ENCODE results near the gene ZNF276.
"Not testable (repeated sequence)": the region's sequence is repeated elsewhere in the genome, so short reads cannot be mapped to it uniquely, and the experiment has no call there.

ZNF276 gene

DNA sequence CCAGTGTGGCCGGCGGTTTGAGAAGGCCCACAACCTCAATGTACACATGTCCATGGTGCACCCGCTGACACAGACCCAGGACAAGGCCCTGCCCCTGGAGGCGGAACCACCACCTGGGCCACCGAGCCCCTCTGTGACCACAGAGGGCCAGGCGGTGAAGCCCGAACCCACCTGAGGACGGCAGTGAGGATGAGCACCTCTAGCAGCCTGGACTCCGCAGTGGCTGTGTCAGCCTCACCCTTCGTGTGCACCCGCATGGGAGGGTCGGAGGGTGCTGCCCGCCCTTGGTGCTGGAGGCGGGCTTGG, 16.7 kb downstream of the ZNF276 start:
- DNase-seq (ENCODE audit: low spot score) = no peak

DNA sequence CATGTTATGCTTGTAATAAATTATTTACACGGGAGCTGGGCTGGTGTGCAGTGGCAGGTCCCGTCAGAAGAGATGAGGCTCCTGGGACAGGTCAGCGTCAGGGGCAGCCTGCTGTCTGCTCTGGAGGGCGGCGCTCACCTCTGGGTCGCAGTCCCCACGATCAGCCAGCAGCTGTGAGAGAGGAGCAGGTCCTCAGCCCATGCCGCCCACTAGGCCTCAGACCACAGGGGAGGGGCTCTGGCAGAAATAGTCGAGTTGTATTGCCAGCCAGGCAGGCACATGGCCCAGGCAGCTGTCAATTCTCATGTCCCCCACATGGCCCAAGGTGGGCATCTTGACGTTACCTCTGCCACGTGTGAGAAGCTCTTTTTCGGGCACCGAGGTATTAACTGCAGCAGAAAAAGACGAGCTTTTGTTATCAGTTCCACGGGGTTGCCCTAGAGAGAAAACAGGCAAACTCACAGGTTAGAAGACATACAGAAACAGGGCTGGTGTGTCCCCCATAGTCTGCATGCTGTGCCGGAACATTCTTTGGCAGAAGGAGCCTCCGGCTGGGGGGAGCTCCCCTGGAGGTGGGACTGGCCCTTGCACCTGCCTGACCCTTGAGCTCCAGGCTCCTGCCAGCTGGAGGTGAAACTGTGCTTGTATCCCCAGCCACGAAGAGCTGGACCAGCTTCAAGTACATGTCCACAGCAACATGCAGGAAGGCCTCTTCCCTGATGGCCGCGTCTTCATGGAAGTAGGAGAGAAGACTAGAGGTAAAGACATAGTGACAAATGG, 17.4 kb downstream of the ZNF276 start:
- DNase-seq (ENCODE audit: low spot score) = no peak

DNA sequence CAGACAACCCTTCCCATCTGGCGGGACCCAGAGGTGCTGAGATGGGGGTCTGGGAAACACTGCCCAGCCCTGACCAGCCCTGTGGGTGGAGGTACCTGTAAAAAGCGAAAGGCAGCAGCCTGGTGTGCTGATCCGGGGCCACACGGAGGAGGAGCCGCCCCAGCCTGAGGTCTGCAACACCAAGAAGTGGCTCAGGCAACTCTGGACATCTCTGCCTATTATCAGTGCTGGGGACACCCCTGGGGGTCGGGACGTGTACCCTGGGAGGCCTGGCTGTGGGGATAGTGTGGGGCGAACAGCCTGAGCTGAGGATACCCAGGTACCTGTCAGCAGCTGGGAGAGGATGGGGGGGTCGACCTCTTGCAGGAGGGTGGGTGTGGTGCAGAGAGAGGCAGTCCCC, 18.0 kb downstream of the ZNF276 start:
- DNase-seq (ENCODE audit: low spot score) = no peak

DNA sequence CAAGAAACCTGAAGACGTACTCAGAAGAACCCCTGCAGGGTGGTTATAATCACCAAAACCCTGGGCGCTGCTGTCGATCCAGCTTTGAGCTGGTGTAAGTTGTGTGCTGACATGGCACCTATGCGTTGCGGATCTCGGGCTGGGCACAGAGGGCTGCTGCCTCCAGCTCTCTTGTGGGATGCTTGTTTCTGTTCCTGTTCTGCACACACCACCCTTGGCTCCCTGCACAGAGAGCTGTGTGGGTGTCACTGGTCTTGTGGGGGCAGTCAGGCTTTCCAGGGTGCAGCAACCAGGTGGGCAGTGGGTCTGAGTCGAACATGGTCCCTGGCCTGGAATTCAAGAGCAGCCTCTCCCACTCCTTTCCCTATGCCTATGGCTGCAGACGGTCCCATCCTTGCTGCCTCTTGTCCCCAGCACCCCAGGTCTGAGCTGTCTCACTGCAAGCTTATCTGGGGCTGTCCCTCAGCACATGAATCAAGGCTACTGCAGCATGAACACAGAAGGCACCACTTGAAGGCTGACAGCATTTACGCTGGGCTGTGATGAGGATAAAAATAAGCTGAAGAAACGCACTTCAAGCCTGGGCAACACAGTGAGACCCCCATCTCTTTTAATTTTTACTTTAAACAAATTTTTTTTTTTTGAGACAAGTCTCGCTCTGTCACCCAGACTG, 20.1 kb downstream of the ZNF276 start:
- no peak for DNase-seq (ENCODE audit: low spot score)

DNA sequence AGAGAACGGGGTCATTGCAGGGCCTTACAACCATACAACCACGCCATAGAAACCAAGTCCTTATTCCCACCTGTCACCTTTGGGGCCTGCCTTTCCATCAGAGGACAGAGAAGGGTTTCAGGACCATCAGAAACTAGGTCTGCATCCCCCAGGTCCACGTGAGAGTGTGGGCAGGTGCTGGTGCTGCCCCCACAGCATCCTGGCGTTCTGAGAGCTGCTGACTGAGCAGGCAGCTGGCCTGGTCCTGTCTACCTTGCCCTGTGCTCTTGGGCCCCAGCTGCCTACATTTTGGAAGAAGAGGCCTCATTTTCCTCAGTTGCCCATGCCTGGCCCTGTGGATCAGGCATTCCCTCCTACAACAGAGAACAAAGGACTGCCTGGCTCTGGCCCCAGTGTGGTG, 21.6 kb downstream of the ZNF276 start:
- no peak for DNase-seq (ENCODE audit: low spot score)

DNA sequence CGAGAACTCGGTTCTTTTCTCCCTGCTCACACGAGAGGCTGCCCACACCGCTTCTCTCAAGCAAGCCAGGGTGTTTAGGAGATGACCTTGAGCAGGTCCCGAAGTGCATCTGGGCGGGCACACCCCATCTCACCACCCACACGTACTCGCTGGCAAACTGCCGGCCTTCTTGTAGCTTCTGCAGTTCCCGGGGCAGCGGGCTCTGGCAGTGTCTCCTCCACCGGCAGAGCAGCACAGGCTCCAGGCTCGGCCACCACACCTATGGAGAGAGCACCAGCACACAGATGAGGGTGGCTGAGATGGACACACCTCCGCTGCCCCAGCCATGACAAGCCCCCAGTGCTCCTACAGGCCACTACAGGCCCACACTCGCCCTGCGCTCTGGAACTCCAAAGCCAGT, 23.5 kb downstream of the ZNF276 start:
- DNase-seq (ENCODE audit: low spot score) = no peak

DNA sequence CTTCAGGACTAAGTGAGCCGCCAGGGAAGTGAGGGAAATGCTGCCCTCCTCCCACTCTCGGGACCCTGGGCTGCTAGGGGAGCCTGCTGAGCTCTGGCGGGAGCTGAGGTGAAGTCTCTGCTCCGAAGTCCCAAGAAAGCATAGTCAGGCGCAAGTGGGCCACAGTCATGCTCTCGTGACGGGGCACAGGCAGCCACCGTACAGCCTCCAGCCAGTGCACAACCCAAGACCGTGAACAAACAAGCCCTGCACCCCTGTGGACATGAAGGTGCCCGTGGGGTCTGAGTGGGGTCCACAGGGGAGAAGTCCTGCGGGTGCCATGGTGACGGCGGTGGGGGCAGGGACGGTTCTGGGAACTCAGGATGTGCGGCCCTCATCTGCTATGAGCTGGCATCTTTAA, 24.7 kb downstream of the ZNF276 start:
- DNase-seq (ENCODE audit: low spot score) = no peak

DNA sequence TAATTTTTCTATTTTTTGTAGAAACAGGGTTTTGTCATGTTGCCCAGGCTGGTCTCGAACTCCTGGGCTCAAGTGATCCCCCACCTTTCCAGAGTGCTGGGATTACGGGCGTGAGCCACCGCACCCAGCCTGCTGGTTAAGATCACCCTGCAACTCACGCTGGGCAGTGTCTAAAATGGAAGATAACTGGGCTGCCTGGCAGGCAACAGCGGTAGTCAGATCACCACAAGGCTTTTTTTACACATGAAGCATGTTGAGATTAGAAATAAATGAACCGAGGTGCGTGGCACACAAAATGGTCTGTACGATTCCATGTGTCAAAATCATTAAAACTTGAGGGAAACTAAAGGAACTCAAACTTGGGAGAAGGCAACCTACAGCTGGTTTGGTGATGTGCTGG, 26.7 kb downstream of the ZNF276 start:
- no peak for DNase-seq (ENCODE audit: low spot score)

DNA sequence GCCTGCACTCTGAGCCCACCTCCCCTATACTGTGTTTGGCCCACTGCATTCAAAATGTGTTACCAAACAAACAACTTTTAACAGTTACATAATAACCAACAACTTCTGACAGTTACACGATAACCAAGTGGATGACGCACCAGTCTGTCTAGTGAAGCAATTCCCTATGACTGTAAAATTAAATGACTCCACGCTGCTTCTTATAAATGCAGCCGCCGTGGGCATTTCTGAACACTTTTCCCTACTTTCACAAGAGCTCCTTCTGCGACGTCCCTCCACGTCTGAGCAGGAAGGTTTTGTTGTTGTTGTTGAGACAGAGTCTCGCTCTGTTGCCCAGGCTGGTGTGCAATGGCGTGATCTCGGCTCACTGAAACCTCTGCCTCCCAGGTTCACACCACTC, 27.6 kb downstream of the ZNF276 start:
- no peak for DNase-seq (ENCODE audit: low spot score)

DNA sequence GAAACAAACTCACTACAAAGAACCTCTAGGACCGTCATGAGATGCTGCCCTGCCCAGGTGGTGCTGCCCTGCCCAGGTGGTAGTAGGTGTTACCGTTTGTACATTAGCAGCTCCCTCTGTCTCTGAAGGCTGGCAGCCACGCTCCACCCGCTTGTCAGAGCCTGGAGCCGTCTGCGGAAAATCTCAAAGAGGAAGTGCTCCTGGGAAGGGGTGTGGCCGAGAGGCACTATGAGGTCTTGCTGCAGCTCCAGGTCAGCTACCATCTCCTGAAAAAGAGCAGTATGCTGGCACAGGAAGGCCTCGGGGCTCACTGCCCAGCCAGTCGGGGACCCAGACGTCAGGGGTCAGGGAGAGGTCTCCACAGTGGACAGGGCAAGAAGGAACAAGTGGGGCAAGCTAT, 28.3 kb downstream of the ZNF276 start:
- DNase-seq (ENCODE audit: low spot score) = no peak

DNA sequence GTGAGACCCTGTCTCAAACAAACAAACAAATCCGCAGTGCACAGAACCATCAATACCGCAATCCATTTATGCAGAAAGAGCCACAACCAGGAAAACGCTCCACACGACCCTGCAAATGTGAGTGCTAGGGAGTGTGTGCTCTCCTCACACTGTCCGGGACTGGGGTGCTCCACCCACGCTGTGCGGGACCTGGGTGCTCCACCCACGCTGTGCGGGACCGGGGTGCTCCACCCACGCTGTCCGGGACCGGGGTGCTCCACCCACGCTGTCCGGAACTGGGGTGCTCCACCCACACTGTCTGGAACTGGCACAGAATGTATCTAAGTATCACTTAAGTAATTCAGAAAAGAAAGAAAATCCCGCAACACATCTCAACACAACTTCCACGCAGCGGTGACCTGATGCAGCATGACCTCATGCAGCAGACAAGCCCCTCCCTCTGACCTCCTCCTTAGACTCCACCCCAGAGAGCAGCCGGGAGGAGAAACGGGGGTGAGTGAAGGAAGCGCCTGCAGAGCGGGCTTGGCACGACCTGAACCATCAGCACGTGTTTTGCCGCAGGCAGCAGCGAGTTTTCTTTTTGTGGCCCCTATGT, 38.5 kb downstream of the ZNF276 start:
- no peak for DNase-seq (ENCODE audit: low spot score)

DNA sequence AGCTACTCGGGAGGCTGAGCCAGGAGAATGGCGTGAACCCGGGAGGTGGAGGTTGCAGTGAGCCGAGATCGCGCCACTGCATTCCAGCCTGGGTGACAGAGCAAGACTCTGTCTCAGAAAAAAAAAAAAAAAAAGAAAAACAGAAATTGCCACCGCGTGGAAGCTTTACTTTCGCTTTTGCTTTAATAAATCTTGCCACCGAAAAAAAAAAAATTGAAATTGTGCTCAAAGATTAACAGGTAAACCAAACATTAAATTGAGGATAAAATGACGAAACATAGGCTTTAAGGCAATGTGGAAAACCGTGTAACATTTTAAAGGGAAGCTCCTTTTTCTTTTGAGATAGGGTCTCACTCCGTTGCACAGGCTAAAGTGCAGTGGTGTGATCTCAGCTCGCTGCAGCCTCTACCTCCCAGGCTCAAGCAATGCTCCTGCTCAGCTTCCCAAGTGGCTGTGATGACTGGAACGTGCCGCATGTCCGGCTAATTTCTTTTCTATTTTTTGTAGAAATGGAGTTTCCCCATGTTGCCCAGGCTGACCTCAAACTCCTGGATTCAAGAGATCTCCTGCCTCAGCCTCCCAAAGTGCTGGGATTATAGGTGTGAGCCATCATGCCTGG, 40.1 kb downstream of the ZNF276 start:
- no peak for DNase-seq (ENCODE audit: low spot score)

DNA sequence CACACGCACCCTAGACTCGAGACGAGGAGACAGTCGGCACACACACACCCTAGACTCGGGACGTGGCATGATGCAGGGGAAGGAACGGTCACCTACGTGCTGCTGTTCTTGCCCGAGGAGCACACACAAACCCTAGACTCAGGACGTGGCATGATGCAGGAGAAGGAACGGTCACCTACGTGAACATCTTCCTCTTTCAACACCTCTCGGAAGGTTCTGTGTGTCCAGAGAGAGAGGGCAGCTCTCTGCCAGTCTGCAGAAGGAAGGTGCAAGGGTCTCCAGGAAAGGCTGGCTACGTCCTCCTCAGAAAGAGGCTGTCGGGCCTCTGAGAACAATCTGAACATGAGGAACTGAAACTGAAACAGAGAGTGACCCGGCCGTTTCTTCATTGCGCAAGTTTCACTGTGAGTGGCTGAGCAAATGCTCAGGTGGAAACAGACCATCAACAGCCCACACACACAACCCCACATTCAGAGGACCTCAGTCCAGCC, 43.4 kb downstream of the ZNF276 start:
- no peak for DNase-seq (ENCODE audit: low spot score)

DNA sequence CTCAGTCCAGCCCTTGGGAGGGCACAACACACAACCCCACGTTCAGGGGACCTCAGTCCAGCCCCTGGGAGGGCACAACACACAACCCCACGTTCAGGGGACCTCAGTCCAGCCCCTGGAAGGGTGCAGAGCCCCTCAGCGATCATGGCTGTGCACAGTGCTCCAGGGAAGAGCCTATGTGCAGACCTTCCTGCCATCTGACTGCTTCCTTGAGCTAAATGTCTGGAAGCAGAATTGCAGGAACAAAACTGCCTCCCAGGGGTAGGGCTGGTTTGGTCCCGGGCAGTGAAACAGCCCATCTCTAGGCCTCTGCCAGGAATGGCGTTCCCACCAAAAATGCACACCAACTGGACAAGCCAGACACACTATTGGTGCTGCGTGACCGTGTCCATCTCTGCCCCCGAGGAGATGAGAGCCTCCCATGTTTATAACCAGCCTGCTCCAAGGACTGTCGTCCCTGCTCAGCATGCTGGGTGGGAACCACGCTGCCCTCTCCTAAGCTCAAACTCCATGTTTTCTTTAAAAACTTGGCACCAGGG, 44.0 kb downstream of the ZNF276 start:
- DNase-seq (ENCODE audit: low spot score) = no peak

DNA sequence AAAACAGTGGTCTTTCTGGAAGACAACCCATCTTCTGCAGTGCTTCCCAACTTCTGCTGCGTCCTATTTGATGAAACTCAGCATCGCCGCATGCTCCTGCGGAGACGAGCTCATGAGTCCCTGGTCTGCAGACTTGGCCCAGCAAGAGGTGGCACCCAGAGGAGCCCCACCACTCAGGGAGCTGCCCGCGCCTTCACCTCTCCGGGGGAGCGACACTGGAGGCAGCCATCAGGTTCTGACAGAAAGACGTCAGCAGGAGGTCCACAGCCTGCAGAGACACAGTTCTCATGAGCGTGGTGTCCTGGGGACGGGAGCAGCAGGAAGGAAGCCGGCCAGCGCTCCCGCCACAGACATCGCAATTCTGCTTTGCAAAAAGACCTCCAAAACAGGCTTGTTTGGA, 49.0 kb downstream of the ZNF276 start:
- DNase-seq (ENCODE audit: low spot score) = no peak

DNA sequence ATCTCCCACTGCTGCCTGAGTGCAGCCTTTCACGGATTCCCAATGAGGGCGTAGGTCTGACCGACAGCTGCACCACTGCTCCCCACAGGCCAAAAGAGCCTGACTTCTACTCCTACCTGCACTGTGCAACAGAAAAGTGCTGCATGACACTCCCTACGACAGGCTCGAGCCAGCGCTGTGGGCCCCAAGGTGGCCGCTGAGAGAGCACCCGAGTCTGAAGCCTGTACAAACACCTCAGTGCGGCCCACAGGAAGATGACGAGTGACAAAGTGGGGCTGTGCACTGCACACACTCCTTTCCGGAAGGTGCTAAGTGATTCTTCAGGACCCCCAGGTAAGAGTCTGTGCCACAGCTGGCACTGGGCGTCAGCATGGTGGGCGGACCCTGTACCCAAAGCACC, 53.9 kb downstream of the ZNF276 start:
- no peak for DNase-seq (ENCODE audit: low spot score)

DNA sequence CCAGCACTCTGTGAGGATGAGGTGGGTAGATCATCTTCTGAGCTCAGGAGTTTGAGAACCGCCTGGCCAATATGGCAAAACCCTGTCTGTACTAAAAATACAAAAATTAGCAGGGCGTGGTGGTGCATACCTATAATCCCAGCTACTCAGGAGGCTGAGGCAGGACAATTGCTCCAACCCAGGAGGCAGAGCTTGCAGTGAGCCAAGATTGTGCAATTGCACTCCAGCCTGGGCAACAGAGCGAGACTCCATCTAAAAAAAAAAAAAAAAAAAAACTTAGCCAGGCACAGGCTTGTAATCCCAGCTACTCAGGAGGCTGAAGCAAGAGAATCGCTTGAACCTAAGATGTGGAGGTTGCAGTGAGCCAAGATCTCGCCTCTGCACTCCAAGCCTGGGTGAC, 56.9 kb downstream of the ZNF276 start:
- DNase-seq (ENCODE audit: low spot score) = not testable (repeated sequence)

DNA sequence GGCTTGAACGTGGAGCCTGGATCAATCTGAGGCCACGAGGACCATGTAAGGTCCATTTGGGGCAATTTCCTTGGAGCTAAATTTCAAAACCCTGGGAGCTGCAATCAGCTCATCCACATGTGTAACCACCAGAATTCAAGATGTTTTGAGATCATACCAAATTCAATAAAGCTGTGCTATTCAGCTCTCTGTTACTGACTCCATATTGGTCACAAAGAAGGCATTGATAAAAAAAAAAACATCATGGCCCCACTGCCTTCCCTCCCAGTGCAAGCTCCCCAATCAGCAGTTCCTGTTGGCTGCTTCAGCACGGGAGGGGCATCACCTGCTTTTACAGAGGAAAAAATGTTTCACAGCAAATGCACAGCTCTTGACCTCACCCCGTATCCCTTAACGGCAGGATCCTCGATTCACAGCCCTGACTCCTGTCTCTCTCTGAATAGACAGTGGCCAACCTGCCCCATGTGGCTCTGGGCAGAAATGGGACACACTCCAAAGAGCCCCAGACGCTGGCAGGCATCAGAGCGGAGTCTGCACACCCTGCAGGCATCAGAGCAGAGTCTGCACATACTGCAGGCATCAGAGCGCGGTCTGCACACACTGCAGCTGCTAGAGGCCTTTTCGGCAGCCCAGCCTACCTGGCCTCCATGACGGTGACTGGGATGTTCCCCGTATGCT, 58.0 kb downstream of the ZNF276 start:
- no peak for DNase-seq (ENCODE audit: low spot score)

DNA sequence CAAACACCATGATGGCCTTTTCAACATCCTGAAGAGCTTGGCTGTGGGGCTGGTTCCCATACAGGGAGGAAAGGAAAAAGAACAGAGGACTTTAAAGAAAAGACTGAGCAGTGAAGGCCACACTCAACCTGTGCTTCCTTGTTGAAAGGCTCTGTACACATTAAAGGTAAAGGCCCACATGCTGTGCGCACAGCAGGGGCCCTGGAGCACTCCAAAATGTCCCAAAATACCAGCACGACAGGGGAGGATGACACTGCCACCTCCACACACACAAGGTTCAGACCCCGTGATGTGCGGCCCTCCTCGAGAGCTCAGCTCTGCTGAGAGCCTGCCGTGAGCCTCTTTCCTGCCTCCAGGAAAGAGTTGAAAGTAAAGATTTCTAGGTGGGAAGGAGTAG, 58.6 kb downstream of the ZNF276 start:
- DNase-seq (ENCODE audit: low spot score) = no peak

DNA sequence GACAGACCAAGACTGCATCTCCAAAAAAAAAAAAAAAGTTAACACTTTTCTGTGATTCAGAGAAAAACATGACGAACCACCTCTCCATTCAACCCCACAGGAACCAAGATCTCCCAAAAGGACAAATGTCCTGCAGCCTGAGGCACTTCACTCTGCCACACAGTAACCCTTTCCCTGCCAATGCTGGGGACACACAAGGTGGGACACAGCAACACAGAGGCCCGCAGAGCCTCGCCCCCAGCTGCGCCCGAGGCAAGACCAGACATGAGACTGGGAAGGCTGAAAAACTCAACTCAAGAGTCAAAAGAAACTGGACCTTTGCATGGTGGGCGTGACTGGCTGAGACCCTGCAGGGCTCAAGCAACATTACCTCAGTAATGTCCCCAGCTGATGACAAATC, 61.2 kb downstream of the ZNF276 start:
- no peak for DNase-seq (ENCODE audit: low spot score)

DNA sequence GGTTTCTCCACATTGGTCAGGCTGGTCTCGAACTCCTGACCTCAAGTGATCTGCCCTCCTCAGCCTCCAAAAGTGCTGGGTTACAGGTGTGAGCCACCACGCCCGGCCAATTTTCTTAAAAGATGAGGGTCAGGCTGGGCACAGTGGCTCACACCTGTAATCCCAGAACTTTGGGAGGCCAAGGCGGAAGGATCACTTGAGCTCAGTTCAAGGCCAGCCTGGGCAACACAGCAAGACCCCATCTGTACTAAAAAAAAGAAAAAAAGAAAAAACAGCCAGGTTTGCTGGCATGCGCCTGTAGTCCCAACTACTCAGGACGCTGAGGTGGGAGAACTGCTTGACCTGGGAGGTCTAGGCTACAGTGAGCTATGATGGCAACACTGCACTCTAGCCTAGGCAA, 62.6 kb downstream of the ZNF276 start:
- DNase-seq (ENCODE audit: low spot score) = not testable (repeated sequence)

DNA sequence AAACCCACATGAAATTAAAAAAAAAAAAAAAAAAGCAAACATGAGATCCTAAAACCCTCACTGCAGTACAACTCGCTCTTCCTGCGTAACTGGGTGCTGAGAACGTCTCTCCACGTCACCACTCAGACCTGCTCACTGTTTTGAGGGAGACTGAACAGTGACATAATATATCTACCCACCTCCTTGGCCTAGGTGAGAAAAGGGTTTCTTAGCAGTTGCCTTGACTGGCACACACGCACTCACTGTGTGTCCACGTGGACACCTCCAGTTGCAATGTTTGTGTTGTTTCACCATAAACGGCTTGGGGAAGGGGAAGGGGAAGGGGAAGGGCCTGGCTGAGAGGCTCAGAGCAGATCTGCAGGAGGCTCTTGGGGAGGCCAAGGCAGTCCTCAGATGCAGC, 63.1 kb downstream of the ZNF276 start:
- no peak for DNase-seq (ENCODE audit: low spot score)
